Stomach (tissue), 9 donors: ENCODE measurements around the gene MOB4. TPM values are rescaled to one million over a fixed set of nuclear protein-coding genes. Genes with fewer than 3 reads are reported as not detected.
"Not testable (repeated sequence)": the region's sequence is repeated elsewhere in the genome, so short reads cannot be mapped to it uniquely, and the experiment has no call there.

Experiments used
- DNase-seq, 2 donors: peaks; one replicate each; pipeline versions ENCODE4 v3.0.0 to v3.0.0-alpha.2; 2013 to 2019
- H3K27ac ChIP-seq, 5 donors: fragments of 200-600 bp in 4 of 5; sonication (generic) in 4 of 5; one replicate each; pipeline ENCODE4 v1.5.1; 2013 to 2019; ENCODE audit warnings: mild to moderate bottlenecking in 1 of 5, moderate library complexity in 1 of 5
- H3K27me3 ChIP-seq, 3 donors: fragments of 200-600 bp; sonication (generic); one replicate each; pipeline ENCODE4 v1.5.1; 2017 to 2019; ENCODE audit warnings: mixed run types in 1 of 3
- H3K36me3 ChIP-seq, 4 donors: fragments of 200-600 bp; sonication (generic); 1 replicate in 3 of 4; 2 replicates in 1 of 4; pipeline ENCODE4 v1.5.1; 2016 to 2019
- H3K4me1 ChIP-seq, 4 donors: fragments of 200-600 bp; sonication (generic); one replicate each; pipeline ENCODE4 v1.5.1; 2016 to 2019
- H3K4me3 ChIP-seq, 4 donors: fragments of 200-600 bp; sonication (generic) in 3 of 4; one replicate each; pipeline ENCODE4 v1.5.1; 2016 to 2019; ENCODE audit warnings: mild to moderate bottlenecking in 1 of 4
- H3K9me3 ChIP-seq, 4 donors: fragments of 200-600 bp; sonication (generic); one replicate each; pipeline ENCODE4 v1.5.1; 2016 to 2019
- CTCF ChIP-seq, 7 experiments: fragments of 450-650 bp in 4 of 7; fragments of 200-600 bp in 3 of 7; sonication (generic) in 3 of 7; IDR thresholded peaks; one replicate each; pipeline ENCODE4 v1.5.1; 2016 to 2019; ENCODE audit warnings: antibody characterized with exemption in 7 of 7, control low read depth in 2 of 7, mild to moderate bottlenecking in 1 of 7
- EP300 ChIP-seq: sonication (generic); formaldehyde crosslinking; IDR thresholded peaks from one replicate; pipeline ENCODE4 v1.6.1; 2017; ENCODE audit warnings: antibody characterized with exemption
- POLR2A ChIP-seq, 4 donors: fragments of 450-650 bp; IDR thresholded peaks; one replicate each; pipeline ENCODE4 v1.6.1; 2016; ENCODE audit warnings: antibody characterized with exemption in 4 of 4, control low read depth in 2 of 4, mild to moderate bottlenecking in 1 of 4, moderate library complexity in 1 of 4
- POLR2AphosphoS5 ChIP-seq, 3 donors: sonication (generic); formaldehyde crosslinking; IDR thresholded peaks; one replicate each; pipeline ENCODE4 v1.6.1; 2016; ENCODE audit warnings: antibody characterized with exemption in 3 of 3
- WGBS, 5 donors: extraction: QIAGEN DNeasy Blood & Tissue Kit in 3 of 5; methylation state at CpG; one replicate each; pipeline versions ENCODE4 v1.1.5 to v1.1.7; 2013 to 2018; 5-methylcytosine and 5-hydroxymethylcytosine counted together
- intact Hi-C: fragments of 100-400 bp; cut with DNase I; formaldehyde crosslinking; loops from one replicate; pipeline ENCODE4 v1.15.1; 2023; ENCODE audit warnings: low total_unique reads
- polyA plus RNA-seq, 3 donors: library from polyadenylated mRNA; stranded (reverse); fragments of 200-250 nt; gene quantifications; one replicate each; pipeline ENCODE4 v1.2.3, GENCODE V29; 2013
- total RNA-seq, 5 donors: library from RNA; depleted of rRNA; stranded (reverse); fragments of >200 nt; gene quantifications; one replicate each; pipeline versions ENCODE4 v1.1.0 to v1.2.3, GENCODE V29; 2014 to 2016
- donor health status: healthy with polysubstance abuse.
- donor health status: Bipolar disorder and iron deficiency.
- donor health status: healthy.

The MOB4 gene
- total and polyA plus RNA-seq, 8 donors: 2.6 to 56.0 (median 27.2) TPM

GRCh38 chr2:197576631-197577030 is 60.8 kb downstream of the MOB4 start:
- Histone ChIP-seq H3K36me3 (peaks cover 0 to 14% (median 6%) of the 10 kb centered on the region in 4 donors), H3K27me3 (no peaks in the 10 kb centered on the region), H3K27ac (no peak overlapping the region), H3K9me3 (peaks cover 0 to 10% (median 4%) of the 10 kb centered on the region in 4 donors), H3K4me1 (peaks cover 0 to 5% (median 0%) of the 10 kb centered on the region in 4 donors), H3K4me3 (no peak overlapping the region)
- TF ChIP-seq POLR2AphosphoS5 (IDR thresholded peaks at IDR 0.05) (no peak), POLR2A (IDR thresholded peaks at IDR 0.05) (no peak), EP300 (no peak), CTCF (IDR thresholded peaks at IDR 0.05) (no peak)
- intact Hi-C loops: no loop called here
- 30 to 43% (median 39%) methylated on average over 3 of the region's 3 CpGs for WGBS, 5 donors
- peak in 1 of 2 donors; percentile 22 for DNase-seq

- Histone ChIP-seq H3K4me1 (no peaks in the 10 kb centered on the region), H3K36me3 (peaks cover 0 to 8% (median 1%) of the 10 kb centered on the region in 4 donors), H3K27ac (peak overlapping the region in 1 of 5 donors; percentile 4), H3K4me3 (no peak overlapping the region), H3K27me3 (no peaks in the 10 kb centered on the region), H3K9me3 (peaks cover 0 to 10% (median 4%) of the 10 kb centered on the region in 4 donors)
- TF ChIP-seq EP300 (no peak), POLR2A (IDR thresholded peaks at IDR 0.05) (no peak), POLR2AphosphoS5 (IDR thresholded peaks at IDR 0.05) (no peak), CTCF (IDR thresholded peaks at IDR 0.05) (no peak)
- DNase-seq: no peak
- 85 to 92% (median 88%) methylated on average over 4 of the region's 4 CpGs for WGBS, 5 donors
- intact Hi-C loops: no loop called here
These were observed 61.6 kb downstream of the MOB4 start for GRCh38 chr2:197577446-197577845.

GRCh38 chr2:197578294-197578693 is 62.4 kb downstream of the MOB4 start:
- H3K36me3 ChIP-seq, H3K4me3 ChIP-seq, H3K9me3 ChIP-seq, H3K4me1 ChIP-seq, DNase-seq, H3K27ac ChIP-seq, intact Hi-C loops, H3K27me3 ChIP-seq: not testable (repeated sequence)
- WGBS, 5 donors: 73 to 85% (median 81%) methylated on average over 2 of the region's 2 CpGs

GRCh38 chr2:197580166-197580565 is 64.3 kb downstream of the MOB4 start:
- intact Hi-C loops, H3K4me3 ChIP-seq, H3K36me3 ChIP-seq, H3K4me1 ChIP-seq, H3K9me3 ChIP-seq, DNase-seq, H3K27ac ChIP-seq, H3K27me3 ChIP-seq: not testable (repeated sequence)
- 87 to 97% (median 96%) methylated on average over 3 of the region's 3 CpGs for WGBS, 5 donors

- H3K27ac ChIP-seq, H3K4me3 ChIP-seq, H3K4me1 ChIP-seq, DNase-seq, H3K36me3 ChIP-seq, H3K27me3 ChIP-seq, H3K9me3 ChIP-seq, intact Hi-C loops: not testable (repeated sequence)
- 90 to 98% (median 92%) methylated on average over 7 of the region's 7 CpGs for WGBS, 5 donors
These were observed 71.4 kb downstream of the MOB4 start for GRCh38 chr2:197587255-197587654.

GRCh38 chr2:197591339-197592072 is 75.6 kb downstream of the MOB4 start:
- WGBS, 5 donors: 91 to 99% (median 96%) methylated on average over 21 to 32 of the region's 32 CpGs
- intact Hi-C loops: no loop called here

More at GRCh38 chr2:197591339-197592072, 75.6 kb downstream of the MOB4 start:
- Histone ChIP-seq H3K27ac (no peak overlapping the region), H3K36me3 (peaks cover 0 to 3% (median 0%) of the 10 kb centered on the region in 4 donors), H3K4me1 (no peaks in the 10 kb centered on the region), H3K4me3 (no peak overlapping the region), H3K9me3 (no peaks in the 10 kb centered on the region), H3K27me3 (peaks cover 0 to 5% (median 0%) of the 10 kb centered on the region in 3 donors)
- DNase-seq: no peak
- TF ChIP-seq EP300 (no peak), POLR2A (IDR thresholded peaks at IDR 0.05) (no peak), POLR2AphosphoS5 (IDR thresholded peaks at IDR 0.05) (no peak), CTCF (IDR thresholded peaks at IDR 0.05) (no peak)
